HepG2 (cell line): ENCODE results near the gene REEP2. TPM values are rescaled to one million over a fixed set of nuclear protein-coding genes. Genes with fewer than 3 reads are reported as not detected.

Experiments used
- ATAC-seq: fragments of 200-7000 bp; cut with Tn5 transposase; 3 replicates; pipeline ENCODE4 v1.9.1; 2020; ENCODE audit warnings: mild to moderate bottlenecking, moderate library complexity
- BruUV-seq: library from RNA; stranded (reverse); fragments of 400-500 nt; replicated peaks from 2 replicates; lab custom pipeline; 2021; lab: Mats Ljungman, UMichigan
- CTCF ChIA-PET: fragments of 300-600 bp; formaldehyde crosslinking; extraction: SDS; loops from one replicate; lab custom pipeline; 2021; ENCODE audit warnings: low total read pairs, inconsistent platforms, low intra/inter-chr PET ratio; lab: Yijun Ruan, JAX
- POLR2A ChIA-PET: fragments of 350-600 bp; sonication (Branson Sonifier 250); formaldehyde crosslinking; loops from one replicate; lab custom pipeline; 2020; ENCODE audit warnings: antibody characterized with exemption, inconsistent platforms; lab: Yijun Ruan, JAX
- DNase-seq: peaks from one replicate; pipeline ENCODE4 v3.0.0-alpha.2; 2015; ENCODE audit warnings: low spot score
- FAIRE-seq: peaks from 3 replicates; lab custom pipeline; 2011; peaks lifted over from hg19 to GRCh38; lab: Jason Lieb, UNC
- H2AFZ ChIP-seq: one replicate; pipeline ENCODE4 v1.6.1; 2011; ENCODE audit warnings: low read length, inconsistent platforms
- H3K27ac ChIP-seq: fragments of 300-600 bp; 3 replicates; pipeline ENCODE4 v1.8.0; 2011; ENCODE audit warnings: mixed run types, mild to moderate bottlenecking, mixed read lengths, low read length, inconsistent platforms; ENCODE audit not compliant: insufficient read depth; ENCODE audit errors: extremely low read length
- H3K27me3 ChIP-seq, 2 experiments: fragments of 200-600 bp in 1 of 2; 2 replicates in 1 of 2; 3 replicates in 1 of 2; pipeline versions ENCODE4 v1.6.0 to v1.8.0; 2011; ENCODE audit warnings: low read length in 2 of 2, mild to moderate bottlenecking in 2 of 2, moderate library complexity in 2 of 2, inconsistent platforms in 1 of 2; ENCODE audit not compliant: insufficient read depth in 2 of 2, control insufficient read depth in 1 of 2
- H3K36me3 ChIP-seq, 2 experiments: fragments of 200-600 bp in 1 of 2; replicated peaks in 1 of 2; 2 replicates in 1 of 2; 3 replicates in 1 of 2; pipeline versions ENCODE4 v1.5.1 to v1.8.0; 2011; ENCODE audit warnings: low read length in 2 of 2, inconsistent platforms in 1 of 2; ENCODE audit not compliant: insufficient read depth in 2 of 2, control insufficient read depth in 1 of 2
- H3K4me1 ChIP-seq: 2 replicates; pipeline ENCODE4 v1.5.1; 2012; ENCODE audit warnings: low read length, inconsistent platforms; ENCODE audit not compliant: insufficient read depth
- H3K4me2 ChIP-seq: 2 replicates; pipeline ENCODE4 v1.6.0; 2011; ENCODE audit warnings: low read depth, low read length, inconsistent platforms
- H3K4me3 ChIP-seq, 3 experiments: fragments of 200-600 bp in 1 of 3; sonication (generic), shearing (Covaris generic) in 1 of 3; replicated peaks in 1 of 3; 2 replicates each; pipeline ENCODE4 v1.5.1; 2011 to 2016; ENCODE audit warnings: low read length in 3 of 3, inconsistent platforms in 2 of 3, low read depth in 2 of 3, mild to moderate bottlenecking in 2 of 3, control low read depth in 1 of 3, mixed read lengths in 1 of 3; ENCODE audit not compliant: insufficient read depth in 1 of 3
- H3K79me2 ChIP-seq: one replicate; pipeline ENCODE4 v1.6.1; 2011; ENCODE audit warnings: low read length, inconsistent platforms; ENCODE audit not compliant: insufficient read depth
- H3K9ac ChIP-seq: 2 replicates; pipeline ENCODE4 v1.6.0; 2011; ENCODE audit warnings: mild to moderate bottlenecking, low read depth, low read length, inconsistent platforms; ENCODE audit not compliant: insufficient read depth
- H3K9me3 ChIP-seq: 2 replicates; pipeline ENCODE4 v1.5.1; 2012; ENCODE audit warnings: mild to moderate bottlenecking, low read length
- H4K20me1 ChIP-seq: 2 replicates; pipeline ENCODE4 v1.6.0; 2011; ENCODE audit warnings: inconsistent platforms, mild to moderate bottlenecking, low read length, moderate library complexity; ENCODE audit not compliant: insufficient read depth
- ELF4 ChIP-seq: sonication (generic); formaldehyde crosslinking; IDR thresholded peaks from 2 replicates; pipeline ENCODE4 v1.5.0; 2020; ENCODE audit warnings: missing genetic modification reagents, mild to moderate bottlenecking, moderate library complexity, borderline replicate concordance
- IRF1 ChIP-seq: sonication (generic); formaldehyde crosslinking; IDR thresholded peaks from 2 replicates; pipeline ENCODE4 v1.4.0; 2020; ENCODE audit warnings: low read depth, mild to moderate bottlenecking, missing genetic modification reagents
- MIER2 ChIP-seq: IDR thresholded peaks from 2 replicates; pipeline ENCODE4 v1.6.1; 2016; ENCODE audit warnings: missing biosample characterization, missing genetic modification reagents
- PATZ1 ChIP-seq: sonication (generic); formaldehyde crosslinking; IDR thresholded peaks from 2 replicates; pipeline ENCODE4 v1.4.0; 2020; ENCODE audit warnings: missing genetic modification reagents
- RBFOX2 ChIP-seq: fragments of 200-400 bp; formaldehyde crosslinking; IDR thresholded peaks from 2 replicates; pipeline ENCODE4 v1.6.1; 2017; ENCODE audit warnings: low read depth, mild to moderate bottlenecking, low read length
- TRAFD1 ChIP-seq: sonication (generic); formaldehyde crosslinking; IDR thresholded peaks from 2 replicates; pipeline ENCODE4 v1.5.1; 2020; ENCODE audit warnings: missing genetic modification reagents, mild to moderate bottlenecking, borderline replicate concordance
- ZBTB1 ChIP-seq: sonication (generic); formaldehyde crosslinking; IDR thresholded peaks from 2 replicates; pipeline ENCODE4 v1.4.0; 2020; ENCODE audit warnings: missing genetic modification reagents, borderline replicate concordance
- ZNF512B ChIP-seq: sonication (generic); formaldehyde crosslinking; IDR thresholded peaks from 2 replicates; pipeline ENCODE4 v1.5.1; 2020; ENCODE audit warnings: missing genetic modification reagents, mild to moderate bottlenecking, borderline replicate concordance
- ZNF562 ChIP-seq: sonication (generic); formaldehyde crosslinking; IDR thresholded peaks from 2 replicates; pipeline ENCODE4 v1.8.0; 2022; ENCODE audit warnings: missing genetic modification reagents, borderline replicate concordance
- ZNF7 ChIP-seq: IDR thresholded peaks from 2 replicates; pipeline ENCODE4 v1.6.1; 2016; ENCODE audit warnings: missing biosample characterization, missing genetic modification reagents
- ZNF720 ChIP-seq: sonication (generic); formaldehyde crosslinking; IDR thresholded peaks from 2 replicates; pipeline ENCODE4 v1.4.0; 2020; ENCODE audit warnings: missing genetic modification reagents
- WGBS: methylation state at CpG from one replicate; pipeline ENCODE4 v1.1.6; 2017; ENCODE audit warnings: low lambda C conversion rate; 5-methylcytosine and 5-hydroxymethylcytosine counted together
- in situ Hi-C: cut with HindIII; loops from 2 replicates; pipeline ENCODE4 v1.10.0; 2017; ENCODE audit warnings: low pct_unique_long_range_greater_than_20kb; ENCODE audit not compliant: extremely low pct_ligation_motif_present
- intact Hi-C: fragments of 100-400 bp; cut with micrococcal nuclease; formaldehyde crosslinking; loops from one replicate; pipeline ENCODE4 v1.10.0; 2022; ENCODE audit not compliant: unreplicated experiment
- polyA plus RNA-seq, 8 experiments: library from polyadenylated mRNA; depleted of rRNA in 3 of 8; stranded (reverse) in 7 of 8; unstranded in 1 of 8; fragments of >200 nt; fragmentation: Illumina TruSeq in 4 of 8; extraction: Trizol in 4 of 8; gene quantifications; 2 replicates each; pipeline versions ENCODE4 v1.2.1 to v1.2.3, GENCODE V29; 2011 to 2016; ENCODE audit warnings: low read depth in 4 of 8, missing spikeins in 1 of 8, mixed read lengths in 1 of 8; ENCODE audit not compliant: insufficient read depth in 1 of 8
- total RNA-seq, 5 experiments: library from RNA; depleted of rRNA; stranded (reverse); fragments of >200 nt; fragmentation: Illumina TruSeq; extraction: Trizol; gene quantifications; 2 replicates each; pipeline ENCODE4 v1.2.3, GENCODE V29; 2016; ENCODE audit warnings: low read depth in 1 of 5

The REEP2 gene
- total and polyA plus RNA-seq, 2 of the 13 experiments (the other 11 are each of a cell fraction or from before 2014, with no cell fraction given) = 5.3 to 7.8 TPM

- Histone ChIP-seq H3K9me3 (no peaks in the 10 kb centered on the region), H3K27ac (no peak overlapping the region), H4K20me1 (no peaks in the 10 kb centered on the region), H3K27me3 (no peaks in the 10 kb centered on the region), H3K36me3 (peaks cover 15 to 74% of the 10 kb centered on the region in 2 experiments), H3K4me2 (no peak overlapping the region), H2AFZ (no peak overlapping the region), H3K79me2 (no peaks in the 10 kb centered on the region), H3K4me3 (no peak overlapping the region), H3K9ac (no peak overlapping the region), H3K4me1 (no peaks in the 10 kb centered on the region)
- DNase-seq (no peak), FAIRE-seq (no peak), ATAC-seq (no peak)
- no TSS peak for BruUV-seq
- CTCF ChIA-PET = no interaction called here
- TF ChIP-seq IRF1 = no peak
- no peak for TF ChIP-seq RBFOX2
- no peak for TF ChIP-seq ELF4 (CRISPR knock-in tag)
- no peak for TF ChIP-seq MIER2 (CRISPR knock-in tag)
- TF ChIP-seq ZNF7 (CRISPR knock-in tag) = no peak
- no peak for TF ChIP-seq ZNF562 (CRISPR knock-in tag)
- TF ChIP-seq ZNF720 (CRISPR knock-in tag) = no peak
- no peak for TF ChIP-seq ZBTB1 (CRISPR knock-in tag)
- TF ChIP-seq ZNF512B (CRISPR knock-in tag) = no peak
- no peak for TF ChIP-seq TRAFD1
- no peak for TF ChIP-seq PATZ1
- intact Hi-C loops (no loop called here), in situ Hi-C loops (loop anchor here (25.0 kb wide), 1 partner anchor 231 kb away; the partner anchor contains the start of genes BRD8 and KIF20A)
- POLR2A ChIA-PET = no interaction called here
- WGBS = 94% methylated on average over 2 of the region's 2 CpGs
These were observed 20.4 kb upstream of the REEP2 start for GRCh38 chr5:138418444-138418843.
